Heart right ventricle (tissue), 16 donors: ENCODE measurements around the gene ZBTB7C. TPM values are rescaled to one million over a fixed set of nuclear protein-coding genes. Genes with fewer than 3 reads are reported as not detected.

ENCODE experiments used
- ATAC-seq, 8 donors: fragments of 200-7000 bp; cut with Tn5 transposase; one replicate each; pipeline ENCODE4 v1.9.1; 2020; ENCODE audit warnings: mild to moderate bottlenecking in 8 of 8, moderate library complexity in 8 of 8, moderate number of reproducible peaks in 1 of 8
- DNase-seq, 2 donors: peaks; one replicate each; pipeline ENCODE4 v3.0.0-alpha.2; 2020
- H3K27ac ChIP-seq, 10 donors: fragments of 200-600 bp; sonication (generic) in 2 of 10; one replicate each; pipeline versions ENCODE4 v1.5.0 to v1.8.0; 2020 to 2022; ENCODE audit warnings: mild to moderate bottlenecking in 3 of 10
- H3K27me3 ChIP-seq, 7 donors: fragments of 200-600 bp; one replicate each; pipeline ENCODE4 v1.8.0; 2021 to 2022; ENCODE audit warnings: mild to moderate bottlenecking in 2 of 7
- H3K36me3 ChIP-seq, 9 donors: fragments of 200-600 bp; sonication (generic) in 1 of 9; one replicate each; pipeline versions ENCODE4 v1.5.0 to v1.8.0; 2020 to 2022; ENCODE audit warnings: mild to moderate bottlenecking in 2 of 9
- H3K4me1 ChIP-seq, 9 donors: fragments of 200-600 bp; sonication (generic) in 1 of 9; one replicate each; pipeline versions ENCODE4 v1.5.0 to v1.8.0; 2020 to 2022; ENCODE audit warnings: mild to moderate bottlenecking in 4 of 9
- H3K4me3 ChIP-seq, 10 donors: fragments of 200-600 bp; sonication (generic) in 2 of 10; one replicate each; pipeline versions ENCODE4 v1.5.0 to v1.8.0; 2020 to 2022; ENCODE audit warnings: mild to moderate bottlenecking in 7 of 10, moderate library complexity in 2 of 10
- H3K9me3 ChIP-seq, 11 donors: fragments of 200-600 bp in 10 of 11; sonication (generic) in 2 of 11; one replicate each; pipeline versions ENCODE4 v1.5.0 to v1.8.0; 2013 to 2022; ENCODE audit warnings: mild to moderate bottlenecking in 2 of 11, control low read depth in 1 of 11, moderate library complexity in 1 of 11
- WGBS, 2 donors: extraction: QIAGEN DNeasy Blood & Tissue Kit; methylation state at CpG; one replicate each; pipeline ENCODE4 v1.1.7; 2013; ENCODE audit warnings: inconsistent platforms in 1 of 2; 5-methylcytosine and 5-hydroxymethylcytosine counted together
- intact Hi-C, 10 donors: fragments of 100-400 bp; cut with DNase I; formaldehyde crosslinking; loops; one replicate each; pipeline versions ENCODE4 v1.11.1 to v1.14.2; 2022
- polyA plus RNA-seq, 2 donors: library from polyadenylated mRNA; stranded (reverse); fragments of 200-250 nt; gene quantifications; one replicate each; pipeline ENCODE4 v1.2.3, GENCODE V29; 2013
- total RNA-seq, 10 donors: library from RNA; stranded (reverse); fragmentation: NEBNext Ultra II Directional in 3 of 10; extraction: Animal tissue kit (Norgen Biotek cat#: 25700) in 3 of 10; gene quantifications; one replicate each; pipeline versions ENCODE4 v1.2.1 to v1.2.4, GENCODE V29; 2021 to 2023
- TF ChIP-seq, protein P1 (sequence below), 9 donors: fragments of 200-600 bp; sonication (generic) in 2 of 9; IDR thresholded peaks; one replicate each; pipeline versions ENCODE4 v1.5.0 to v1.8.0; 2021 to 2022; ENCODE audit warnings: antibody characterized with exemption in 9 of 9, mild to moderate bottlenecking in 5 of 9, moderate library complexity in 1 of 9
- donor health status: Arrhythmogenic right ventricular cardiomyopathy.
- donor health status: ischemic (EF 13 %, LVEDD 7.1; RV severe dilation, severe dysfunction).
- donor health status: healthy with polysubstance abuse.
- donor health status: DM: no; HTN: yes; CAD: no.
- donor health status: DM: no; HTN: no; CAD: no.
- donor health status: ischemic (EF 25% LVEDD 6.9; RV normal size, moderate dysfunction).
- donor health status: ischemic (EF 25% LVEDD 5.7; RV mildly dilated, moderate dysfunction).
- donor health status: healthy.
- donor health status: DM: yes; HTN: yes; CAD: no.
- donor health status: Ischemic cardiomyopathy.
- donor health status: ischemic (EF 35%, LVEDD 5.7; RV mildly dilated, moderate dysfunction).
- donor health status: nonischemic (EF 11% LVEDD 7.7; RV severe dilation, severe dysfunction).
- donor health status: DM: yes; HTN: yes; CAD: no.
- donor health status: PGD.
- donor health status: ischemic (EF 29% LVEDD 5.4; RV normal size, mild dysfunction).
- donor health status: nonischemic (EF 23%, LVEDD 6.1; RV moderate dilation, normal function).

Gene ZBTB7C
- total and polyA plus RNA-seq, 12 donors: 0.49 to 6.3 (median 1.5) TPM

DNA sequence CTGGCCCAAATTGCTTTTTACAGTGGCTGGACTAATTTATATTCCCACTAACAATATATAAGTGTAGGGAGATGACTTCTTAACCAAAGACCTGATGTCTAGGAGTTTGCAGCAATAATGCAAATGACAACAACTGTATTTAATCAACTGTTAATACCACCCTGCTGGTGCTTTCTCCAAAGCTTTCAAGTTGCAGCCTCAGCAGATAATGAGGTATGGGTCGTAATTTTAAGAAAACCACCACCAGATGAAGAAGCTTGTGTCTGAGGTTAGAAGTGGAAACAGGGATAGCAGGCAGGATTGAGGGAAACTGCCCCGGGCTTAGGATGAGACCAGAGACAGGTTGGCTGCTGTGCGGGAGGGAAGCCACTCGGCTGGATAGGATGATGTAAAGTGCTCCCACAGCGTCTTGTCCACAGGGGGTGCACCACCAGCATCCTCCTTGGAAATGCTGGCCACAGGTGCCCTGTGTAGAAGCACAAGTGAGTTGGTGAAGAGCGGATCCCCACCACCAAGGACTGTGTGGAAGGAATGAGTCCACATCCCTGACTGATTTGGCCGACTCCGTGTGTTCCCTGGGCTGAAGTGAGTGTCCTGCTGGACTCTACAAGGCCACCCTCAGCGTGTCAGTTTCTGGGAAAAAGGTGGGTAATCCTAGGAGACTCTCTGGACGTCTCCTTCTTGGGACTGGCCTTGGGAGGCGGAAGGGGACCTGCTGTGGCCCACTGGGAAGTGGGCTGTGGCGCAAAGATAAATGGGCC lies 402.6 kb downstream of the ZBTB7C start:
- 94 to 97% methylated on average over 12 of the region's 12 CpGs for WGBS, 2 donors
- no peaks in the 10 kb centered on the region for H3K9me3 ChIP-seq
- intact Hi-C loops: loop anchor here in 4 of 10 donors (10.0 kb wide), 4 partner anchors 72 to 162 kb away; partner anchors contain the start of gene SMAD2 (in 2 of the 4)
- no peaks in the 10 kb centered on the region for H3K36me3 ChIP-seq
- H3K4me3 ChIP-seq: no peak overlapping the region
- H3K4me1 ChIP-seq: peaks cover 0 to 33% (median 22%) of the 10 kb centered on the region in 9 donors
- DNase-seq: no peak
- no peak for ATAC-seq
- TF ChIP-seq, protein P1, sequence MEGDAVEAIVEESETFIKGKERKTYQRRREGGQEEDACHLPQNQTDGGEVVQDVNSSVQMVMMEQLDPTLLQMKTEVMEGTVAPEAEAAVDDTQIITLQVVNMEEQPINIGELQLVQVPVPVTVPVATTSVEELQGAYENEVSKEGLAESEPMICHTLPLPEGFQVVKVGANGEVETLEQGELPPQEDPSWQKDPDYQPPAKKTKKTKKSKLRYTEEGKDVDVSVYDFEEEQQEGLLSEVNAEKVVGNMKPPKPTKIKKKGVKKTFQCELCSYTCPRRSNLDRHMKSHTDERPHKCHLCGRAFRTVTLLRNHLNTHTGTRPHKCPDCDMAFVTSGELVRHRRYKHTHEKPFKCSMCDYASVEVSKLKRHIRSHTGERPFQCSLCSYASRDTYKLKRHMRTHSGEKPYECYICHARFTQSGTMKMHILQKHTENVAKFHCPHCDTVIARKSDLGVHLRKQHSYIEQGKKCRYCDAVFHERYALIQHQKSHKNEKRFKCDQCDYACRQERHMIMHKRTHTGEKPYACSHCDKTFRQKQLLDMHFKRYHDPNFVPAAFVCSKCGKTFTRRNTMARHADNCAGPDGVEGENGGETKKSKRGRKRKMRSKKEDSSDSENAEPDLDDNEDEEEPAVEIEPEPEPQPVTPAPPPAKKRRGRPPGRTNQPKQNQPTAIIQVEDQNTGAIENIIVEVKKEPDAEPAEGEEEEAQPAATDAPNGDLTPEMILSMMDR (IDR thresholded peaks at IDR 0.05): no peak
- H3K27me3 ChIP-seq: peaks cover 0 to 8% (median 0%) of the 10 kb centered on the region in 7 donors
- no peak overlapping the region for H3K27ac ChIP-seq

DNA sequence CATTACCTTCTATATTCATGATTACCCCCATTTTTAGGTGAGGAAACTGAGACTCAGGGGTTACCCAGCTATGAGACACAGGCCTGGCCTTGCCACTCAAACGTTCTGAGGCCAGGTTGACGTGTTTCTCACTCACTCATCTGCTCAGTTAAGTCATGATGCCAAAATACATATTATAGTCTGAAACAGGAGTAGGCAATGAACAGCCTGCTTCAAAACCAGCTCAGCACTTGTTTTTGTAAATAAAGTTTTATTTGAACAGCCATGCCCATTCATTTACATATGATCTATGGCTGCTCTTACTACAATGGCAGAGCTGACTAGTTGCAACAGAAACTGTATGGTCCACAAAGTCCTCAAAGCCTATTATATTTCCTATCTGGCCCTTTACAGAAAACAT lies 404.6 kb downstream of the ZBTB7C start:
- TF ChIP-seq, protein P1 (IDR thresholded peaks at IDR 0.05): no peak
- Histone ChIP-seq H3K27ac (peak overlapping the region in 8 of 10 donors; percentile 20 to 88 (median 78)), H3K27me3 (peaks cover 0 to 8% (median 0%) of the 10 kb centered on the region in 7 donors), H3K9me3 (no peaks in the 10 kb centered on the region), H3K36me3 (no peaks in the 10 kb centered on the region), H3K4me3 (no peak overlapping the region), H3K4me1 (peaks cover 0 to 33% (median 22%) of the 10 kb centered on the region in 9 donors)
- ATAC-seq (no peak), DNase-seq (no peak)
- 87 to 90% methylated on average over 2 of the region's 2 CpGs for WGBS, 2 donors
- intact Hi-C loops: loop anchor here in 7 of 10 donors (5.0 to 10.0 kb wide), 5 partner anchors 70 to 160 kb away; partner anchors contain the start of gene SMAD2 (in 5 of the 7)

DNA sequence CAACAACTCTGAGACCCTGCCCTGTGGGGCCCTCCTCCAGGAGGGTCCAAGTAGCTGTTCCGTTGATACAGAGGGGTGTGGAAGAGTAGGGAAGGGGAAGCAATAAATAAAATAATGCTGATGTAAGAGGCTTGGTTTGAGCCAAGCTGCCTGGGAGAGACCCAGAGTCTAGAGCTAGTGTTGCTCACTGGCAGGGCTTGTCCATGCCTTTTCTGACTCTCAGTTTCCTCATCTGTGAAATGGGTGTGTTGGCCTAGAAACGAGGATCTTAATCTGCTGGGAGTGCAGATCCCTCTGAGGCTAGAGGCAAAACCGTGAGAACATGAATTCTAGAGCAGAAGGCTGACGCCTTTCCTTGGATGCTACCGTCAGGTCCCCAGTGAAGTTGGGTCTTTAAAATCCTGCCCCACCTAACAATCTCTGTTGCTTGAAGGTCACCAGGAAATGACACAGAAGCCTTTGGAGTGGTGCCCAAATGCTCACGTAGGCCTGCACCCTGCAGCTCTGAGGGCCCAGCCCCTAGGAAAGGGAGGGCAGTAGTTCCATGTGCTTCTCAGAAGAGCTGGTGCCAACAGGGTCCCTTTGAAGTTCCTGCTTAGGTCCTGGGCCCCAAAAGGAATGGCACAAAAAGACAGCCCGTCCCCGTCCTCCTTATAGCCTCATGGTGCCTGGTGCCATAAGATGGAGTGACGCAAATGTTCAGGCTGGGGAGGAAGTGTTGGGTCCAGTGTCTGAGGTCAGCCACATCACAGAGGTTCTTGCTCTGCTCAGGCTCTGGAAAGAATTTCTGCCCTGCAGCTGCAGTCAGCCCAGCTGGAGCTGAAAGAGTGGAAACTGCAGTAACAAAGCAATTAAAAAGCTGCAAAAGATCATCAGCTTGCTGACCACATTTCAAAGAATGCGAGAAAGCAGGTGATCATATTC lies 405.5 kb downstream of the ZBTB7C start:
- peaks cover 0 to 30% (median 21%) of the 10 kb centered on the region in 9 donors for H3K4me1 ChIP-seq
- TF ChIP-seq, protein P1 (IDR thresholded peaks at IDR 0.05): no peak
- H3K27me3 ChIP-seq: peaks cover 0 to 8% (median 0%) of the 10 kb centered on the region in 7 donors
- DNase-seq (peak in 1 of 2 donors; percentile 73), ATAC-seq (peak in 7 of 8 donors; percentile 21 to 84 (median 77))
- H3K4me3 ChIP-seq: no peak overlapping the region
- 55 to 65% methylated on average over 10 of the region's 10 CpGs for WGBS, 2 donors
- intact Hi-C loops: loop anchor here in 7 of 10 donors (2.0 to 10.0 kb wide), 6 partner anchors 69 to 159 kb away; partner anchors contain the start of gene SMAD2 (in 5 of the 7)
- peak overlapping the region in 9 of 10 donors; percentile 52 to 88 (median 73) for H3K27ac ChIP-seq
- H3K36me3 ChIP-seq: no peaks in the 10 kb centered on the region
- H3K9me3 ChIP-seq: no peaks in the 10 kb centered on the region

DNA sequence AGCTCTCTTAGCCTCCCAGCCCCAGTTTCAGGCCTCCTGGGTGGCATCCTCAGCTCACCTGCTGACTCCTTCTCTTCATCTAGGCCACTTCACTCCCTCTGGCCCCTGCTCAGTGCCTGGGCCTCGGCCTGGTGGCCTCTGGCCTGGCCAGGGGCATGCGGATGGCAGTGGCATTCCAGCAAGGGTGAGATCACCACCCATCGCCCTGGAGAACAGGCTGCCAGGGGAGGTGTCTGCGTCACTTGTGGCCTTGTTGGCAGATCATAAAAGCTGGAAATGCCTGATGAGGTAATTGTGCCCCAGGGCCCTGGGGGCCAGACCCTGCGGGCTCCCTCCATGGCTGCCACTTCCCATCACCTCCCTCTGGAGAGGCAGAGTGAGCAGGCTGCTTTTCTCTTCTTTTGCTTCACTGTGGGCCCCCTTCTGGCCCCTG lies 406.2 kb downstream of the ZBTB7C start:
- peaks cover 0 to 7% (median 0%) of the 10 kb centered on the region in 7 donors for H3K27me3 ChIP-seq
- TF ChIP-seq, protein P1 (IDR thresholded peaks at IDR 0.05): no peak
- no peaks in the 10 kb centered on the region for H3K36me3 ChIP-seq
- intact Hi-C loops: loop anchor here in 7 of 10 donors (2.0 to 10.0 kb wide), 6 partner anchors 68 to 158 kb away; partner anchors contain the start of gene SMAD2 (in 5 of the 7)
- 42 to 48% methylated on average over 5 of the region's 5 CpGs for WGBS, 2 donors
- H3K4me3 ChIP-seq: no peak overlapping the region
- H3K4me1 ChIP-seq: peaks cover 0 to 27% (median 18%) of the 10 kb centered on the region in 9 donors
- peak overlapping the region in 9 of 10 donors; percentile 52 to 88 (median 73) for H3K27ac ChIP-seq
- peak; percentile 50 to 67 for DNase-seq
- no peaks in the 10 kb centered on the region for H3K9me3 ChIP-seq
- peak; percentile 64 to 93 (median 90) for ATAC-seq
